Liver (tissue), 9 donors: ENCODE data around the gene JAZF1. TPM values are rescaled to one million over a fixed set of nuclear protein-coding genes. Genes with fewer than 3 reads are reported as not detected.
"Not testable (repeated sequence)": the region's sequence is repeated elsewhere in the genome, so short reads cannot be mapped to it uniquely, and the experiment has no call there.

Experiments
- DNase-seq: peaks from one replicate; pipeline ENCODE4 v3.0.0-alpha.2; 2017; ENCODE audit warnings: low spot score
- H3K27ac ChIP-seq, 2 donors: one replicate each; pipeline ENCODE4 v1.7.0; 2013; ENCODE audit warnings: inconsistent platforms in 2 of 2, low read length in 2 of 2, control low read depth in 1 of 2, low read depth in 1 of 2, mild to moderate bottlenecking in 1 of 2
- H3K27me3 ChIP-seq, 4 donors: one replicate each; pipeline versions ENCODE4 v1.6.1 to v1.7.0; 2013; ENCODE audit warnings: low read length in 3 of 4, inconsistent platforms in 1 of 4, mild to moderate bottlenecking in 1 of 4, moderate library complexity in 1 of 4; ENCODE audit not compliant: control insufficient read depth in 4 of 4, insufficient read depth in 4 of 4
- H3K36me3 ChIP-seq, 4 donors: one replicate each; pipeline versions ENCODE4 v1.6.1 to v1.7.0; 2013; ENCODE audit warnings: low read length in 3 of 4, mild to moderate bottlenecking in 3 of 4, low read depth in 1 of 4, moderate library complexity in 1 of 4; ENCODE audit not compliant: control insufficient read depth in 4 of 4, insufficient read depth in 3 of 4
- H3K4me1 ChIP-seq, 4 donors: one replicate each; pipeline versions ENCODE4 v1.6.1 to v1.7.0; 2013; ENCODE audit warnings: low read length in 3 of 4, mild to moderate bottlenecking in 3 of 4, moderate library complexity in 1 of 4; ENCODE audit not compliant: control insufficient read depth in 4 of 4, insufficient read depth in 4 of 4
- H3K4me3 ChIP-seq, 3 donors: one replicate each; pipeline versions ENCODE4 v1.6.1 to v1.7.0; 2013; ENCODE audit warnings: low read length in 3 of 3, control low read depth in 1 of 3, low read depth in 1 of 3, mild to moderate bottlenecking in 1 of 3
- H3K9ac ChIP-seq, 2 donors: one replicate each; pipeline ENCODE4 v1.7.0; 2013; ENCODE audit warnings: low read length in 2 of 2, mild to moderate bottlenecking in 2 of 2, moderate library complexity in 2 of 2, control low read depth in 1 of 2, low read depth in 1 of 2
- H3K9me3 ChIP-seq, 4 donors: one replicate each; pipeline versions ENCODE4 v1.6.1 to v1.7.0; 2013; ENCODE audit warnings: low read length in 3 of 4; ENCODE audit not compliant: control insufficient read depth in 4 of 4
- EGR1 ChIP-seq, 2 donors: IDR thresholded peaks; 2 replicates each; pipeline ENCODE4 v1.6.1; 2016 to 2018; ENCODE audit warnings: antibody characterized with exemption in 2 of 2, low read depth in 2 of 2
- FOXA1 ChIP-seq: IDR thresholded peaks from 2 replicates; pipeline ENCODE4 v1.6.1; 2016; ENCODE audit warnings: antibody characterized with exemption
- FOXA2 ChIP-seq: IDR thresholded peaks from 2 replicates; pipeline ENCODE4 v1.6.1; 2016; ENCODE audit warnings: antibody characterized with exemption
- GABPA ChIP-seq, 2 donors: IDR thresholded peaks in 1 of 2; conservative IDR thresholded peaks in 1 of 2; 2 replicates each; pipeline ENCODE4 v1.6.1; 2016; ENCODE audit warnings: antibody characterized with exemption in 2 of 2, mild to moderate bottlenecking in 1 of 2, moderate library complexity in 1 of 2
- HNF4A ChIP-seq, 2 donors: conservative IDR thresholded peaks; 2 replicates each; pipeline ENCODE4 v1.6.1; 2016; ENCODE audit warnings: antibody characterized with exemption in 2 of 2, mild to moderate bottlenecking in 2 of 2
- HNF4G ChIP-seq: IDR thresholded peaks from 2 replicates; pipeline ENCODE4 v1.6.1; 2016; ENCODE audit warnings: antibody characterized with exemption
- JUND ChIP-seq, 2 donors: IDR thresholded peaks; 2 replicates each; pipeline ENCODE4 v1.6.1; 2016; ENCODE audit warnings: antibody characterized with exemption in 2 of 2
- NR2F2 ChIP-seq: IDR thresholded peaks from 2 replicates; pipeline ENCODE4 v1.6.1; 2016; ENCODE audit warnings: antibody characterized with exemption
- RAD21 ChIP-seq, 2 donors: IDR thresholded peaks; 2 replicates each; pipeline ENCODE4 v1.6.1; 2016; ENCODE audit warnings: antibody characterized with exemption in 2 of 2, mild to moderate bottlenecking in 2 of 2
- RXRA ChIP-seq, 2 donors: IDR thresholded peaks; 2 replicates each; pipeline ENCODE4 v1.6.1; 2017 to 2018; ENCODE audit warnings: antibody characterized with exemption in 2 of 2, mild to moderate bottlenecking in 1 of 2
- SP1 ChIP-seq: IDR thresholded peaks from 2 replicates; pipeline ENCODE4 v1.6.1; 2018; ENCODE audit warnings: antibody characterized with exemption, mild to moderate bottlenecking
- TAF1 ChIP-seq: conservative IDR thresholded peaks from 2 replicates; pipeline ENCODE4 v1.6.1; 2016; ENCODE audit warnings: antibody characterized with exemption, mild to moderate bottlenecking
- YY1 ChIP-seq: IDR thresholded peaks from 2 replicates; pipeline ENCODE4 v1.6.1; 2016; ENCODE audit warnings: antibody characterized with exemption, mild to moderate bottlenecking
- WGBS: extraction: QIAGEN DNeasy Blood & Tissue Kit; methylation state at CpG from one replicate; pipeline ENCODE4 v1.1.7; 2013; 5-methylcytosine and 5-hydroxymethylcytosine counted together
- polyA plus RNA-seq, 2 donors: library from polyadenylated mRNA; stranded (reverse) in 1 of 2; unstranded in 1 of 2; fragments of 200-250 nt in 1 of 2; fragments of >200 nt in 1 of 2; fragmentation: Nextera tagmentation in 1 of 2; extraction: Ambion mirVana in 1 of 2; gene quantifications; one replicate each; pipeline versions ENCODE4 v1.2.1 to v1.2.3, GENCODE V29; 2013 to 2015
- total RNA-seq, 2 donors: library from RNA; depleted of rRNA; stranded (reverse); fragments of >200 nt; gene quantifications; one replicate each; pipeline ENCODE4 v1.2.3, GENCODE V29; 2014
- TF ChIP-seq, protein P1 (sequence below): fragments of 150-350 bp; IDR thresholded peaks from 2 replicates; pipeline ENCODE4 v1.5.1; 2017; ENCODE audit warnings: improper control_type of control experiment, low read depth, low read length; ENCODE audit not compliant: missing input control
- TF ChIP-seq, protein P2 (sequence below): IDR thresholded peaks from 2 replicates; pipeline ENCODE4 v1.6.1; 2016; ENCODE audit warnings: antibody characterized with exemption
- TF ChIP-seq, protein P3 (sequence below): IDR thresholded peaks from 2 replicates; pipeline ENCODE4 v1.6.1; 2016; ENCODE audit warnings: antibody characterized with exemption
- TF ChIP-seq, protein P4 (sequence below): IDR thresholded peaks from 2 replicates; pipeline ENCODE4 v1.6.1; 2016; ENCODE audit warnings: antibody characterized with exemption
- donor health status: healthy.
- donor health status: healthy.
- donor health status: healthy.
- donor health status: healthy.
- donor health status: healthy.

The JAZF1 gene
- total and polyA plus RNA-seq, 4 donors: 2.7 to 17.8 (median 4.0) TPM

DNA sequence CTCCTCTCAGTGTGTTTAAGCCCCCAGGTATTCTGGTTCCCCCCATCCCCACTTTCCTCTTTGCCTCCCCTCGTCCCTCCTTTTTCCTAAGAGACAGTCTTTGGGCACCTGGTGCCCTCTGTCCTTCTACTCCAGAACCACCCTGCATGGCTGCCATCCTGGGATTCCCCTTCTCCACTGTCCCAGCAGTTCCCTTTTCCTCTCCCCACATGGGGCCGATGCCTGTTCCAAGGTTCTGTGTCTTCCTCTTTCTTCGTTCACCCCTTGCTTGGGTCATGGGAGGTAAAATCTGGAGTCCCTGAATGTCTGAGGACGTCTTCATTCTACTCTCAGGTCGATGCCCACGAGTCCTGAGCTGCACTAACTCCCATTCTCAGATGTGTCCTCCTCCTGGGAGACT, 319.8 kb downstream of the JAZF1 start (continued):
- TF ChIP-seq, protein P1, sequence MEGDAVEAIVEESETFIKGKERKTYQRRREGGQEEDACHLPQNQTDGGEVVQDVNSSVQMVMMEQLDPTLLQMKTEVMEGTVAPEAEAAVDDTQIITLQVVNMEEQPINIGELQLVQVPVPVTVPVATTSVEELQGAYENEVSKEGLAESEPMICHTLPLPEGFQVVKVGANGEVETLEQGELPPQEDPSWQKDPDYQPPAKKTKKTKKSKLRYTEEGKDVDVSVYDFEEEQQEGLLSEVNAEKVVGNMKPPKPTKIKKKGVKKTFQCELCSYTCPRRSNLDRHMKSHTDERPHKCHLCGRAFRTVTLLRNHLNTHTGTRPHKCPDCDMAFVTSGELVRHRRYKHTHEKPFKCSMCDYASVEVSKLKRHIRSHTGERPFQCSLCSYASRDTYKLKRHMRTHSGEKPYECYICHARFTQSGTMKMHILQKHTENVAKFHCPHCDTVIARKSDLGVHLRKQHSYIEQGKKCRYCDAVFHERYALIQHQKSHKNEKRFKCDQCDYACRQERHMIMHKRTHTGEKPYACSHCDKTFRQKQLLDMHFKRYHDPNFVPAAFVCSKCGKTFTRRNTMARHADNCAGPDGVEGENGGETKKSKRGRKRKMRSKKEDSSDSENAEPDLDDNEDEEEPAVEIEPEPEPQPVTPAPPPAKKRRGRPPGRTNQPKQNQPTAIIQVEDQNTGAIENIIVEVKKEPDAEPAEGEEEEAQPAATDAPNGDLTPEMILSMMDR: no peak
- no peak for TF ChIP-seq EGR1 (IDR thresholded peaks at IDR 0.05; ENCODE audit: low read depth in 2 of 2)
- no peak for TF ChIP-seq RAD21 (IDR thresholded peaks at IDR 0.05)
- no peak for TF ChIP-seq NR2F2
- no peak for TF ChIP-seq SP1
- no peak for TF ChIP-seq RXRA (IDR thresholded peaks at IDR 0.05)

DNA sequence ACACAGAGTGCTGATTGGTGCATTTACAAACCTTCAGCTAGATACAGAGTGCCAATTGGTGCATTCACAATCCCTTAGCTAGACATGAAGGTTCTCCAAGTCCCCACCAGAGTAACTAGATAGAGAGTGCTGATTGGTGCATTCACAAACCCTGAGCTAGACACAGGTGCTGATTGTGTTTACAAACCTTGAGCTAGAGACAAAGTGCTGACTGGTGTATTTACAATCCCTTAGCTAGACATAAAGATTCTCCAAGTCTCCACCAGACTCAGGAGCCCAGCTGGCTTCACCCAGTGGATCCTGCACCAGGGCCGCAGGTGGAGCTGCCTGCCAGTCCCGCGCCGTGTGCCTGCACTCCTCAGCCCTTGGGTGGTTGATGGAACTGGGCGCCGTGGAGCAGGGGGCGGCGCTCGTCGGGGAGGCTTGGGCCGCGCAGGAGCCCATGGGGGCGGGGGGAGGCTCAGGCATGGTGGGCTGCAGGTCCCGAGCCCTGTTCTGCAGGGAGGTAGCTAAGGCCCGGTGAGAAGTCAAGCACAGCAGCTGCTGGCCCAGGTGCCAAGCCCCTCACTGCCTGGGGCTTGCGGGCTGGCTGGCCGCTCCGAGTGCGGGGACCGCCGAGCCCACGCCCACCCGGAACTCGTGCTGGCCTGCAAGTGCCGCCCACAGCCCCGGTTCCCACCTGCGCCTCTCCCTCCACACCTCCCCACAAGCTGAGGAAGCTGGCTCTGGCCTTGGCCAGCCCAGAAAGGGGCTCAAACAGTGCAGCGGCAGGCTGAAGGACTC, 323.7 kb downstream of the JAZF1 start:
- H3K36me3 ChIP-seq, H3K27me3 ChIP-seq, DNase-seq, H3K9me3 ChIP-seq, H3K4me1 ChIP-seq, H3K9ac ChIP-seq, H3K27ac ChIP-seq, H3K4me3 ChIP-seq: not testable (repeated sequence)
- WGBS: 97% methylated on average over 28 of the region's 28 CpGs

DNA sequence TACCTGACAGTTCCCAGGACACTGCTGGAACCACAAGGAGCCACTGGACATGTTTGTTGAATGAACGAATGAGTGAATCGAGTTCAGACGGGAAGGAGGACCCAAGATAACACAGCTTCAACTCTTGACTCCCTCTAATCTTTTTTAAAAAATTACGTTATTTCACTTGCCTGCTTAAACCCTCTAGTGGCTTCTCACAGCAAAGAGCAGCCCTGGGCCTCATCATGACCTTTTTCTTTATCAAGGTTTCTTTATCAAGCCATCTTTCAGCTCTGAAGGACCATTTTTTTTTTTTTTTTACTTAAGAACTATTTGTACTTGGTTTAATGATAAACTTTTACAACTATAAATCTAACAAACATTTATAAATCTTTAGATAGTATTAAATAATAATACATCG, 330.1 kb downstream of the JAZF1 start:
- Histone ChIP-seq H3K4me3 (no peak overlapping the region), H3K4me1 (no peaks in the 10 kb centered on the region), H3K27me3 (no peaks in the 10 kb centered on the region), H3K9me3 (no peaks in the 10 kb centered on the region), H3K36me3 (no peaks in the 10 kb centered on the region), H3K27ac (no peak overlapping the region), H3K9ac (no peak overlapping the region)
- no peak for DNase-seq
- 94% methylated on average over 5 of the region's 5 CpGs for WGBS
- TF ChIP-seq HNF4A (conservative IDR thresholded peaks at IDR 0.05) (no peak), TAF1 (no peak), NR2F2 (no peak), HNF4G (no peak), JUND (IDR thresholded peaks at IDR 0.05) (no peak), RAD21 (IDR thresholded peaks at IDR 0.05) (no peak), YY1 (no peak), SP1 (no peak), RXRA (IDR thresholded peaks at IDR 0.05) (no peak), GABPA (IDR thresholded peaks at IDR 0.05 in 1 of 2, conservative IDR thresholded peaks at IDR 0.05 in 1 of 2) (no peak), FOXA2 (no peak), FOXA1 (no peak), EGR1 (IDR thresholded peaks at IDR 0.05; ENCODE audit: low read depth in 2 of 2) (no peak)
- TF ChIP-seq, protein P1: no peak
- TF ChIP-seq, protein P2, sequence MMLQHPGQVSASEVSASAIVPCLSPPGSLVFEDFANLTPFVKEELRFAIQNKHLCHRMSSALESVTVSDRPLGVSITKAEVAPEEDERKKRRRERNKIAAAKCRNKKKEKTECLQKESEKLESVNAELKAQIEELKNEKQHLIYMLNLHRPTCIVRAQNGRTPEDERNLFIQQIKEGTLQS: no peak
- TF ChIP-seq, protein P3, sequence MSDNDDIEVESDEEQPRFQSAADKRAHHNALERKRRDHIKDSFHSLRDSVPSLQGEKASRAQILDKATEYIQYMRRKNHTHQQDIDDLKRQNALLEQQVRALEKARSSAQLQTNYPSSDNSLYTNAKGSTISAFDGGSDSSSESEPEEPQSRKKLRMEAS: no peak
- TF ChIP-seq, protein P4, sequence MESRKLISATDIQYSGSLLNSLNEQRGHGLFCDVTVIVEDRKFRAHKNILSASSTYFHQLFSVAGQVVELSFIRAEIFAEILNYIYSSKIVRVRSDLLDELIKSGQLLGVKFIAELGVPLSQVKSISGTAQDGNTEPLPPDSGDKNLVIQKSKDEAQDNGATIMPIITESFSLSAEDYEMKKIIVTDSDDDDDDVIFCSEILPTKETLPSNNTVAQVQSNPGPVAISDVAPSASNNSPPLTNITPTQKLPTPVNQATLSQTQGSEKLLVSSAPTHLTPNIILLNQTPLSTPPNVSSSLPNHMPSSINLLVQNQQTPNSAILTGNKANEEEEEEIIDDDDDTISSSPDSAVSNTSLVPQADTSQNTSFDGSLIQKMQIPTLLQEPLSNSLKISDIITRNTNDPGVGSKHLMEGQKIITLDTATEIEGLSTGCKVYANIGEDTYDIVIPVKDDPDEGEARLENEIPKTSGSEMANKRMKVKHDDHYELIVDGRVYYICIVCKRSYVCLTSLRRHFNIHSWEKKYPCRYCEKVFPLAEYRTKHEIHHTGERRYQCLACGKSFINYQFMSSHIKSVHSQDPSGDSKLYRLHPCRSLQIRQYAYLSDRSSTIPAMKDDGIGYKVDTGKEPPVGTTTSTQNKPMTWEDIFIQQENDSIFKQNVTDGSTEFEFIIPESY: no peak
